K562 (cell line): Measurements from ENCODE around the gene CEP350. TPM values are rescaled to one million over a fixed set of nuclear protein-coding genes. Genes with fewer than 3 reads are reported as not detected.

Experiments used
- ATAC-seq: fragments of 200-7000 bp; cut with Tn5 transposase; 3 replicates; pipeline ENCODE4 v1.9.1; 2020; ENCODE audit warnings: moderate library complexity
- BruUV-seq: library from RNA; stranded (reverse); fragments of 400-500 nt; replicated peaks from 2 replicates; lab custom pipeline; 2021; lab: Mats Ljungman, UMichigan
- CTCF ChIA-PET: fragments of 300-600 bp; formaldehyde crosslinking; extraction: SDS; loops from one replicate; lab custom pipeline; 2021; ENCODE audit warnings: low intra/inter-chr PET ratio; lab: Yijun Ruan, JAX
- POLR2A ChIA-PET: fragments of 300-600, 350-650 bp; sonication (Branson Sonifier 250); formaldehyde crosslinking; extraction: SDS; loops from one replicate; lab custom pipeline; 2021; ENCODE audit warnings: antibody characterized with exemption, inconsistent platforms; lab: Yijun Ruan, JAX
- DNase-seq, 4 experiments: peaks; one replicate each; pipeline versions ENCODE4 v3.0.0 to v3.0.0-alpha.2; 2011 to 2018; ENCODE audit warnings: low spot score in 3 of 4, mixed read lengths in 3 of 4; ENCODE audit errors: extremely low read depth in 1 of 4
- FAIRE-seq: peaks from 2 replicates; lab custom pipeline; 2011; peaks lifted over from hg19 to GRCh38; lab: Jason Lieb, UNC
- H2AFZ ChIP-seq: 2 replicates; pipeline ENCODE4 v1.6.0; 2011; ENCODE audit warnings: low read depth, low read length, control low read depth, inconsistent platforms
- H3K27ac ChIP-seq: fragments of 200-600 bp; 3 replicates; pipeline ENCODE4 v1.8.0; 2011; ENCODE audit warnings: low read depth, mild to moderate bottlenecking, control low read depth, inconsistent platforms, low read length, moderate library complexity, mixed read lengths; ENCODE audit errors: extremely low read depth
- H3K27me3 ChIP-seq, 2 experiments: fragments of 300-600 bp in 1 of 2; 2 replicates in 1 of 2; 3 replicates in 1 of 2; pipeline versions ENCODE4 v1.6.0 to v1.8.0; 2011; ENCODE audit warnings: inconsistent platforms in 2 of 2, low read length in 2 of 2, mild to moderate bottlenecking in 1 of 2, mixed read lengths in 1 of 2, moderate library complexity in 1 of 2; ENCODE audit not compliant: control insufficient read depth in 2 of 2, insufficient read depth in 2 of 2
- H3K36me3 ChIP-seq: fragments of 300-600 bp; 3 replicates; pipeline ENCODE4 v1.8.0; 2011; ENCODE audit warnings: mild to moderate bottlenecking, low read length, inconsistent platforms; ENCODE audit not compliant: control insufficient read depth, insufficient read depth
- H3K4me1 ChIP-seq, 2 experiments: fragments of 200-600 bp in 1 of 2; replicated peaks in 1 of 2; 2 replicates in 1 of 2; 3 replicates in 1 of 2; pipeline versions ENCODE4 v1.5.1 to v1.8.0; 2011; ENCODE audit warnings: inconsistent platforms in 2 of 2, low read length in 2 of 2, mild to moderate bottlenecking in 1 of 2, mixed read lengths in 1 of 2, moderate library complexity in 1 of 2; ENCODE audit not compliant: control insufficient read depth in 2 of 2, insufficient read depth in 2 of 2
- H3K4me2 ChIP-seq: 2 replicates; pipeline ENCODE4 v1.6.1; 2011; ENCODE audit warnings: low read length, control low read depth, inconsistent platforms, mixed read lengths; ENCODE audit not compliant: insufficient read depth
- H3K4me3 ChIP-seq: fragments of 200-600 bp; sonication (generic), shearing (Covaris generic); 2 replicates; pipeline ENCODE4 v1.5.1; 2016; ENCODE audit warnings: control low read depth, inconsistent platforms
- H3K79me2 ChIP-seq: fragments of 200-600 bp; 3 replicates; pipeline ENCODE4 v1.8.0; 2011; ENCODE audit warnings: low read length, inconsistent platforms; ENCODE audit not compliant: control insufficient read depth, insufficient read depth
- H3K9ac ChIP-seq, 2 experiments: 2 replicates each; pipeline versions ENCODE4 v1.6.0 to v1.6.1; 2011; ENCODE audit warnings: low read depth in 2 of 2, low read length in 2 of 2, control low read depth in 1 of 2, inconsistent platforms in 1 of 2, mild to moderate bottlenecking in 1 of 2, mixed read lengths in 1 of 2; ENCODE audit not compliant: insufficient read depth in 1 of 2
- H3K9me1 ChIP-seq: one replicate; pipeline ENCODE4 v1.6.0; 2011; ENCODE audit warnings: inconsistent platforms, mild to moderate bottlenecking, low read length, moderate library complexity; ENCODE audit not compliant: control insufficient read depth, insufficient read depth
- H3K9me3 ChIP-seq: replicated peaks from 2 replicates; pipeline ENCODE4 v1.5.1; 2011; ENCODE audit warnings: low read depth, low read length, inconsistent platforms; ENCODE audit not compliant: control insufficient read depth, insufficient read depth
- H4K20me1 ChIP-seq: replicated peaks from 2 replicates; pipeline ENCODE4 v1.6.1; 2011; ENCODE audit warnings: low read length, inconsistent platforms, mixed read lengths; ENCODE audit not compliant: control insufficient read depth, insufficient read depth
- CHCHD3 ChIP-seq: fragments of 250-450 bp; sonication (Bioruptor Pico); IDR thresholded peaks from 2 replicates; pipeline ENCODE4 v2.1.2; 2022; ENCODE audit warnings: mild to moderate bottlenecking
- CREB5 ChIP-seq: fragments of 250-450 bp; sonication (Bioruptor Pico); IDR thresholded peaks from 2 replicates; pipeline ENCODE4 v1.5.0; 2020; ENCODE audit warnings: mild to moderate bottlenecking
- CTCF ChIP-seq, 3 experiments: IDR thresholded peaks in 2 of 3; conservative IDR thresholded peaks in 1 of 3; 2 replicates each; pipeline ENCODE4 v1.5.1; 2011 to 2012; ENCODE audit warnings: low read length in 3 of 3, mild to moderate bottlenecking in 3 of 3, control low read depth in 2 of 3, improper control_type of control experiment in 1 of 3, inconsistent platforms in 1 of 3, low read depth in 1 of 3, mixed read lengths in 1 of 3, moderate library complexity in 1 of 3; ENCODE audit not compliant: insufficient read depth in 2 of 3
- HNRNPH1 ChIP-seq: fragments of 200-400 bp; formaldehyde crosslinking; optimal IDR thresholded peaks from 2 replicates; pipeline ENCODE3; 2017; ENCODE audit warnings: low read depth, mild to moderate bottlenecking, low read length, moderate library complexity
- POLR3A ChIP-seq: IDR thresholded peaks from 2 replicates; pipeline ENCODE4 v1.6.1; 2011; ENCODE audit warnings: borderline replicate concordance, mild to moderate bottlenecking, moderate library complexity; ENCODE audit not compliant: insufficient read length, insufficient read depth; ENCODE audit errors: extremely low read depth
- PRDM10 ChIP-seq: fragments of 450-650 bp; IDR thresholded peaks from 2 replicates; pipeline ENCODE4 v1.6.1; 2018; ENCODE audit not compliant: partially characterized antibody
- ZNF408 ChIP-seq: fragments of 250-450 bp; sonication (Bioruptor Pico); IDR thresholded peaks from 2 replicates; pipeline ENCODE4 v1.4.0; 2020; ENCODE audit warnings: low read depth, mild to moderate bottlenecking, moderate library complexity
- ZNF668 ChIP-seq: fragments of 250-450 bp; sonication (Bioruptor Pico); IDR thresholded peaks from 2 replicates; pipeline ENCODE4 v1.8.0; 2022; ENCODE audit warnings: mild to moderate bottlenecking, inconsistent platforms
- in situ Hi-C: fragments of 300-500 bp; cut with MboI; formaldehyde crosslinking; loops from 4 replicates; pipeline ENCODE4 v1.15.0; 2018; ENCODE audit warnings: inconsistent platforms, mixed read lengths
- intact Hi-C: fragments of 100-400 bp; cut with micrococcal nuclease; formaldehyde crosslinking; loops from 2 replicates; pipeline ENCODE4 v1.14.2; 2022
- polyA plus RNA-seq, 8 experiments: library from polyadenylated mRNA; depleted of rRNA in 4 of 8; stranded (reverse) in 5 of 8; unstranded in 3 of 8; fragments of >200 nt; fragmentation: Nextera tagmentation in 2 of 8; fragmentation: Illumina TruSeq in 1 of 8; extraction: Ambion mirVana in 2 of 8; extraction: Trizol in 1 of 8; gene quantifications; 2 replicates each; pipeline versions ENCODE4 v1.2.1 to v1.2.3, GENCODE V29; 2011 to 2014; ENCODE audit warnings: inconsistent platforms in 1 of 8, missing spikeins in 1 of 8
- total RNA-seq, 7 experiments: library from RNA; depleted of rRNA in 6 of 7; stranded (reverse); fragments of >200 nt in 6 of 7; fragmentation: Illumina TruSeq in 2 of 7; extraction: Trizol in 2 of 7; gene quantifications; 2 replicates each; pipeline versions ENCODE4 v1.2.1 to v1.2.3, GENCODE V29; 2011 to 2021; ENCODE audit warnings: low replicate concordance in 1 of 7

The CEP350 gene
- total and polyA plus RNA-seq, 9 of the 15 experiments (the other 6 are each of a cell fraction or from before 2014, with no cell fraction given), result 8.3 to 64.3 (median 28.0) TPM

GRCh38 chr1:180002437-180002836 lies 47.8 kb downstream of the CEP350 start:
- H3K27ac ChIP-seq, result no peak overlapping the region
- intact Hi-C loops (no loop called here), in situ Hi-C loops (no loop called here)
- no peak overlapping the region for H2AFZ ChIP-seq
- DNase-seq (no peak), ATAC-seq (no peak), FAIRE-seq (no peak)
- H3K4me3 ChIP-seq, result no peak overlapping the region
- no peaks in the 10 kb centered on the region; the same call in 2 of the 3 replicates for H3K79me2 ChIP-seq
- BruUV-seq, result no TSS peak
- H3K9me3 ChIP-seq, result no peaks in the 10 kb centered on the region
- CTCF ChIA-PET, result no interaction called here
- no peaks in the 10 kb centered on the region for H3K4me1 ChIP-seq
- H3K9ac ChIP-seq, result no peak overlapping the region
- peaks cover 36% of the 10 kb centered on the region; the same call in 2 of the 3 replicates for H3K36me3 ChIP-seq
- POLR2A ChIA-PET, result interaction anchor here (0.9 kb wide), 1 partner anchor 12 kb away, joined by 3 read pairs; no protein-coding TSS in a partner anchor
- H4K20me1 ChIP-seq, result no peaks in the 10 kb centered on the region
- no peaks in the 10 kb centered on the region for H3K9me1 ChIP-seq
- no peaks in the 10 kb centered on the region for H3K27me3 ChIP-seq
- TF ChIP-seq HNRNPH1, result no peak
- TF ChIP-seq PRDM10, result no peak
- no peak for TF ChIP-seq CTCF (IDR thresholded peaks at IDR 0.05 in 2 of 3, conservative IDR thresholded peaks at IDR 0.05 in 1 of 3; ENCODE audit: insufficient read depth in 2 of 3, low read depth in 1 of 3, low read length in 3 of 3)
- no peak for TF ChIP-seq CHCHD3 (CRISPR knock-in tag)
- no peak for TF ChIP-seq CREB5
- TF ChIP-seq ZNF408 (CRISPR knock-in tag), result no peak
- no peak for TF ChIP-seq ZNF668 (CRISPR knock-in tag)
- no peak for TF ChIP-seq POLR3A
- no peak overlapping the region for H3K4me2 ChIP-seq
